Endothelial cell of umbilical vein (primary cell): ENCODE measurements around the gene HMCN1. TPM values are rescaled to one million over a fixed set of nuclear protein-coding genes. Genes with fewer than 3 reads are reported as not detected.

Source experiments
- BruUV-seq: library from RNA; stranded (reverse); fragments of 400-500 nt; replicated peaks from 2 replicates; lab custom pipeline; 2021; lab: Mats Ljungman, UMichigan
- CTCF ChIA-PET: fragments of 300-600, 350-600 bp; sonication (Branson Sonifier 250); formaldehyde crosslinking; loops from one replicate; lab custom pipeline; 2021; ENCODE audit warnings: antibody characterized with exemption, inconsistent platforms; lab: Charles Lee
- POLR2A ChIA-PET: fragments of 300-600, 350-600 bp; sonication (Branson Sonifier 250); formaldehyde crosslinking; loops from one replicate; lab custom pipeline; 2021; ENCODE audit warnings: antibody characterized with exemption, inconsistent platforms; lab: Charles Lee
- DNase-seq: peaks from one replicate; pipeline ENCODE4 v3.0.0-alpha.2; 2011; ENCODE audit warnings: low read depth, low spot score
- FAIRE-seq: peaks from 2 replicates; lab custom pipeline; 2011; peaks lifted over from hg19 to GRCh38; lab: Jason Lieb, UNC
- H2AFZ ChIP-seq: 2 replicates; pipeline ENCODE4 v1.6.0; 2012; ENCODE audit warnings: low read depth, low read length, control low read depth, inconsistent platforms
- H3K27ac ChIP-seq: 2 replicates; pipeline ENCODE4 v1.5.1; 2011; ENCODE audit warnings: low read depth, mild to moderate bottlenecking, control low read depth, low read length, moderate library complexity; ENCODE audit not compliant: insufficient read depth
- H3K27me3 ChIP-seq, 2 experiments: 2 replicates each; pipeline versions ENCODE4 v1.6.0 to v1.6.1; 2011; ENCODE audit warnings: low read length in 2 of 2, mixed read lengths in 1 of 2; ENCODE audit not compliant: control insufficient read depth in 2 of 2, insufficient read depth in 2 of 2
- H3K36me3 ChIP-seq, 2 experiments: 2 replicates in 1 of 2; 3 replicates in 1 of 2; pipeline ENCODE4 v1.5.1; 2011; ENCODE audit warnings: low read length in 2 of 2, mild to moderate bottlenecking in 1 of 2, moderate library complexity in 1 of 2; ENCODE audit not compliant: control insufficient read depth in 2 of 2, insufficient read depth in 2 of 2; ENCODE audit errors: extremely low read depth in 1 of 2
- H3K4me1 ChIP-seq: 3 replicates; pipeline ENCODE4 v1.5.1; 2011; ENCODE audit warnings: mild to moderate bottlenecking, low read length; ENCODE audit not compliant: control insufficient read depth, insufficient read depth; ENCODE audit errors: extremely low read depth
- H3K4me2 ChIP-seq: 2 replicates; pipeline ENCODE4 v1.6.1; 2011; ENCODE audit warnings: low read length, control low read depth, mixed read lengths; ENCODE audit not compliant: insufficient read depth
- H3K4me3 ChIP-seq, 3 experiments: fragments of 200-600 bp in 1 of 3; sonication (generic), shearing (Covaris generic) in 1 of 3; replicated peaks in 1 of 3; 2 replicates each; pipeline ENCODE4 v1.5.1; 2011 to 2016; ENCODE audit warnings: control low read depth in 3 of 3, low read length in 3 of 3, mild to moderate bottlenecking in 2 of 3, inconsistent platforms in 1 of 3, low read depth in 1 of 3, moderate library complexity in 1 of 3; ENCODE audit not compliant: insufficient read depth in 1 of 3
- H3K79me2 ChIP-seq: 2 replicates; pipeline ENCODE4 v1.6.0; 2012; ENCODE audit warnings: low read length, inconsistent platforms; ENCODE audit not compliant: control insufficient read depth, insufficient read depth
- H3K9ac ChIP-seq: replicated peaks from 2 replicates; pipeline ENCODE3; 2011; ENCODE audit warnings: low read length, control low read depth; ENCODE audit not compliant: insufficient read depth; ENCODE audit errors: extremely low read depth
- H3K9me1 ChIP-seq: replicated peaks from 3 replicates; pipeline ENCODE4 v1.6.0; 2011; ENCODE audit warnings: mild to moderate bottlenecking, low read length; ENCODE audit not compliant: control insufficient read depth, insufficient read depth; ENCODE audit errors: extremely low read depth
- H3K9me3 ChIP-seq: replicated peaks from 2 replicates; pipeline ENCODE4 v1.5.1; 2012; ENCODE audit warnings: low read length, inconsistent platforms; ENCODE audit not compliant: control insufficient read depth, insufficient read depth
- H4K20me1 ChIP-seq: replicated peaks from 2 replicates; pipeline ENCODE3; 2011; ENCODE audit warnings: mild to moderate bottlenecking, low read length; ENCODE audit not compliant: control insufficient read depth, insufficient read depth; ENCODE audit errors: extremely low read depth
- GATA2 ChIP-seq: IDR thresholded peaks from 2 replicates; pipeline ENCODE4 v1.7.0; 2011; ENCODE audit warnings: low read depth, mild to moderate bottlenecking, moderate library complexity, mixed read lengths, low read length; ENCODE audit not compliant: insufficient read length, insufficient read depth
- JUN ChIP-seq: IDR thresholded peaks from 2 replicates; pipeline ENCODE4 v1.6.1; 2011; ENCODE audit warnings: borderline replicate concordance, low read depth; ENCODE audit not compliant: insufficient read length, insufficient read depth
- POLR2AphosphoS5 ChIP-seq: IDR thresholded peaks from 2 replicates; pipeline ENCODE4 v1.6.1; 2012; ENCODE audit warnings: low read depth, mild to moderate bottlenecking, control low read depth, low read length, moderate library complexity; ENCODE audit not compliant: insufficient read depth
- dilution Hi-C: fragments of 300-500 bp; cut with MboI; formaldehyde crosslinking; loops from one replicate; pipeline ENCODE4 v1.15.0; 2019; ENCODE audit warnings: low sequenced_read_pairs; ENCODE audit not compliant: extremely low pct_ligation_motif_present
- intact Hi-C: fragments of 100-400 bp; cut with micrococcal nuclease; formaldehyde crosslinking; loops from one replicate; pipeline ENCODE4 v1.10.0; 2022
- polyA plus RNA-seq, 4 experiments: library from polyadenylated mRNA; depleted of rRNA in 3 of 4; stranded (reverse) in 3 of 4; unstranded in 1 of 4; fragments of >200 nt; gene quantifications; 2 replicates each; pipeline versions ENCODE4 v1.2.1 to v1.2.3, GENCODE V29; 2011 to 2012; ENCODE audit warnings: missing spikeins in 1 of 4
- total RNA-seq: library from RNA; stranded (reverse); gene quantifications from 2 replicates; pipeline ENCODE4 v1.2.3, GENCODE V29; 2021
- TF ChIP-seq, protein P1 (sequence below), 2 donors: IDR thresholded peaks; 1 replicate in 1 of 2; 2 replicates in 1 of 2; pipeline ENCODE4 v1.5.1; 2011; ENCODE audit warnings: low read length in 2 of 2, mild to moderate bottlenecking in 2 of 2, moderate library complexity in 2 of 2, control low read depth in 1 of 2, inconsistent platforms in 1 of 2, low read depth in 1 of 2; ENCODE audit not compliant: insufficient read depth in 1 of 2; ENCODE audit errors: extremely low read depth in 1 of 2

HMCN1 gene
- total and polyA plus RNA-seq, 2 donors (not counting 3 experiments of a cell fraction or from before 2014, with no cell fraction given), result 10.3 to 16.0 TPM

DNA sequence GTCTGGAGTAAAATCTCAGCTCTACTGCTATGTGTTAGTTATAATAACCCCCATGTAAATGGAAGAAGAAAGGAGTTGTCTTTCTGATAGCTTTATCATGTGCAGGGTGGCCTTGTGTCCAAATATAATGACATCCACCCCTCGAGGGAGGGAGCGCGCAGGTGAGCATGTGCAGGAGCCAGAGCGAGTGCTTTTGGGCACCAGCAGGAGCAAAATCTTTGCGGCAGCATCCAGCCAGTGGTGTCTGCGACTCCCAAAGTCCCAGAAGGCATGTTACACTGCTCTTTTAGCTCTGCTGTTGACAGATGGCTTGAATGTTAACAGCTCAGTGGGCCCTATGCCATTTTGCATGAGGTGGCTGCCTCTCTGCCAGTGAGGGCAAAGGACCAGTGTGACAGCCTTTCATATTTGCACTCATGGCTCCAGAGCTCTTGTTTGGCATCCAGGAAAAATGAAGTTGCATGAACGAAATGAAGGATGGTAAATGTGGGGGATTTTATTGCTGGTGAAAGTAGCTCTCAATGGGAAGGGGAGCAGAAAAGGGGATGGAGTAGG is 146.7 kb downstream of the HMCN1 start:
- CTCF ChIA-PET, result interaction anchor here (1.0 kb wide), 1 partner anchor 59 kb away, joined by 3 read pairs; no protein-coding TSS in a partner anchor
- POLR2A ChIA-PET, result no interaction called here
- H3K36me3 ChIP-seq, result no peaks in the 10 kb centered on the region
- no peak overlapping the region for H3K4me3 ChIP-seq
- no peak overlapping the region for H3K9ac ChIP-seq
- intact Hi-C loops (no loop called here), dilution Hi-C loops (no loop called here)
- no peak overlapping the region for H2AFZ ChIP-seq
- no peaks in the 10 kb centered on the region for H3K27me3 ChIP-seq
- no peaks in the 10 kb centered on the region for H3K9me1 ChIP-seq
- no peak overlapping the region for H3K4me2 ChIP-seq
- FAIRE-seq (no peak), DNase-seq (no peak)
- H3K79me2 ChIP-seq, result no peaks in the 10 kb centered on the region
- no TSS peak for BruUV-seq
- no peak overlapping the region for H3K27ac ChIP-seq
- no peaks in the 10 kb centered on the region for H3K4me1 ChIP-seq
- TF ChIP-seq, protein P1, sequence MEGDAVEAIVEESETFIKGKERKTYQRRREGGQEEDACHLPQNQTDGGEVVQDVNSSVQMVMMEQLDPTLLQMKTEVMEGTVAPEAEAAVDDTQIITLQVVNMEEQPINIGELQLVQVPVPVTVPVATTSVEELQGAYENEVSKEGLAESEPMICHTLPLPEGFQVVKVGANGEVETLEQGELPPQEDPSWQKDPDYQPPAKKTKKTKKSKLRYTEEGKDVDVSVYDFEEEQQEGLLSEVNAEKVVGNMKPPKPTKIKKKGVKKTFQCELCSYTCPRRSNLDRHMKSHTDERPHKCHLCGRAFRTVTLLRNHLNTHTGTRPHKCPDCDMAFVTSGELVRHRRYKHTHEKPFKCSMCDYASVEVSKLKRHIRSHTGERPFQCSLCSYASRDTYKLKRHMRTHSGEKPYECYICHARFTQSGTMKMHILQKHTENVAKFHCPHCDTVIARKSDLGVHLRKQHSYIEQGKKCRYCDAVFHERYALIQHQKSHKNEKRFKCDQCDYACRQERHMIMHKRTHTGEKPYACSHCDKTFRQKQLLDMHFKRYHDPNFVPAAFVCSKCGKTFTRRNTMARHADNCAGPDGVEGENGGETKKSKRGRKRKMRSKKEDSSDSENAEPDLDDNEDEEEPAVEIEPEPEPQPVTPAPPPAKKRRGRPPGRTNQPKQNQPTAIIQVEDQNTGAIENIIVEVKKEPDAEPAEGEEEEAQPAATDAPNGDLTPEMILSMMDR (IDR thresholded peaks at IDR 0.05; ENCODE audit: extremely low read depth in 1 of 2, insufficient read depth in 1 of 2, low read depth in 1 of 2, low read length in 2 of 2), result no peak
- no peak for TF ChIP-seq GATA2
- H4K20me1 ChIP-seq, result no peaks in the 10 kb centered on the region
- H3K9me3 ChIP-seq, result no peaks in the 10 kb centered on the region

DNA sequence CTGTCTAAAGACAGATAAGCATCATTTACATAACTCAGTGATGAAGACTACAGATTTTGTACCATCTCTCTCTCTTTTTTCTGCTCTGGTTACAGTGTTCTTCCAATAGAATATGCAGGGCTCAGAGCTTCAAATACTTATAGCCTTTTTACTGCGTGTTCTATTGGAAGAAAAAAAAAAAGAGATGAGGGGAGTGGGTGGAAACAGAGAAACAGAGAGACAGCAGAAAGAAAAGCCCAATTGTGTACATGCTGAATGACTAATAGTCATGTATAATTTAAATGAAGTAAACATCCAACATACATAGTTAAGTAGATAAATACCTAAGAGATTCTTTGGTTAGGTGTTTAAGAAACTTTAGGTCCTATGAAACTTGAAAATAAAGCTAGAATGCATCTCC is 151.9 kb downstream of the HMCN1 start:
- FAIRE-seq (no peak), DNase-seq (no peak)
- no TSS peak for BruUV-seq
- H3K4me1 ChIP-seq, result no peaks in the 10 kb centered on the region
- H4K20me1 ChIP-seq, result no peaks in the 10 kb centered on the region
- H3K27ac ChIP-seq, result no peak overlapping the region
- H3K9ac ChIP-seq, result no peak overlapping the region
- ChIA-PET POLR2A (no interaction called here), CTCF (interaction anchor here (0.8 to 1.5 kb wide), 4 partner anchors 11 to 165 kb away, joined by 3 read pairs; no protein-coding TSS in a partner anchor)
- H3K4me3 ChIP-seq, result no peak overlapping the region
- H3K4me2 ChIP-seq, result no peak overlapping the region
- TF ChIP-seq JUN (no peak), POLR2AphosphoS5 (no peak)
- dilution Hi-C loops, result no loop called here
- H3K36me3 ChIP-seq, result no peaks in the 10 kb centered on the region
- no peaks in the 10 kb centered on the region for H3K9me3 ChIP-seq
- no peaks in the 10 kb centered on the region for H3K27me3 ChIP-seq
- no peak overlapping the region for H2AFZ ChIP-seq
- H3K79me2 ChIP-seq, result no peaks in the 10 kb centered on the region
- intact Hi-C loops, result no loop called here
- no peaks in the 10 kb centered on the region for H3K9me1 ChIP-seq
